HEK293 (cell line): ENCODE measurements around the gene TMEM63A.

Source experiments
- CTCF ChIA-PET: fragments of 350-600 bp; formaldehyde crosslinking; extraction: SDS; loops from one replicate; lab custom pipeline; 2021; ENCODE audit warnings: antibody characterized with exemption; lab: Yijun Ruan, JAX
- POLR2A ChIA-PET: fragments of 300-600 bp; formaldehyde crosslinking; extraction: SDS; loops from one replicate; lab custom pipeline; 2020; ENCODE audit warnings: antibody characterized with exemption, inconsistent platforms; lab: Yijun Ruan, JAX
- H3K27ac ChIP-seq: fragments of 200-500 bp; sonication (Bioruptor generic); 2 replicates; pipeline ENCODE4 v1.5.1; 2014; ENCODE audit warnings: low read depth, low read length, control low read depth, inconsistent platforms; ENCODE audit errors: extremely low read depth
- H3K36me3 ChIP-seq, 2 experiments: fragments of 200-500 bp in 1 of 2; sonication (Bioruptor generic) in 1 of 2; 1 replicate in 1 of 2; 2 replicates in 1 of 2; pipeline ENCODE4 v1.5.1; 2014 to 2017; ENCODE audit warnings: inconsistent platforms in 2 of 2, low read length in 2 of 2; ENCODE audit not compliant: control insufficient read depth in 2 of 2, insufficient read depth in 1 of 2
- H3K4me1 ChIP-seq: fragments of 200-500 bp; sonication (Bioruptor generic); 2 replicates; pipeline ENCODE4 v1.5.1; 2014; ENCODE audit warnings: mild to moderate bottlenecking, low read length, inconsistent platforms; ENCODE audit not compliant: control insufficient read depth, insufficient read depth
- H3K4me3 ChIP-seq: 2 replicates; pipeline ENCODE4 v1.5.1; 2011; ENCODE audit warnings: low read depth, mild to moderate bottlenecking, control low read depth, low read length, moderate library complexity
- H3K9me3 ChIP-seq: fragments of 200-500 bp; sonication (Bioruptor generic); 2 replicates; pipeline ENCODE4 v1.5.1; 2014; ENCODE audit warnings: low read depth, low read length, inconsistent platforms; ENCODE audit not compliant: control insufficient read depth, insufficient read depth
- IKZF3 ChIP-seq: fragments of 450-650 bp; IDR thresholded peaks from 2 replicates; pipeline ENCODE4 v1.5.0; 2018; ENCODE audit warnings: missing biosample characterization, mild to moderate bottlenecking, missing genetic modification characterization, moderate library complexity
- KLF8 ChIP-seq: fragments of 450-650 bp; formaldehyde crosslinking; IDR thresholded peaks from 2 replicates; pipeline ENCODE4 v1.5.1; 2016; ENCODE audit warnings: missing biosample characterization, missing genetic modification characterization
- SALL2 ChIP-seq: fragments of 450-650 bp; formaldehyde crosslinking; IDR thresholded peaks from 2 replicates; pipeline ENCODE4 v1.5.0; 2017; ENCODE audit warnings: missing biosample characterization, mild to moderate bottlenecking, missing genetic modification characterization, borderline replicate concordance
- SP7 ChIP-seq: fragments of 450-650 bp; formaldehyde crosslinking; IDR thresholded peaks from 2 replicates; pipeline ENCODE4 v1.5.1; 2016; ENCODE audit warnings: missing biosample characterization, missing genetic modification characterization
- YY2 ChIP-seq: fragments of 450-650 bp; formaldehyde crosslinking; IDR thresholded peaks from 2 replicates; pipeline ENCODE4 v1.5.1; 2016; ENCODE audit warnings: missing biosample characterization, missing genetic modification characterization
- ZBTB20 ChIP-seq: fragments of 450-650 bp; formaldehyde crosslinking; IDR thresholded peaks from 2 replicates; pipeline ENCODE4 v1.5.1; 2016; ENCODE audit warnings: missing biosample characterization, missing genetic modification characterization
- ZBTB48 ChIP-seq: fragments of 450-650 bp; formaldehyde crosslinking; IDR thresholded peaks from 2 replicates; pipeline ENCODE4 v1.5.1; 2016; ENCODE audit warnings: missing biosample characterization, missing genetic modification characterization
- ZNF114 ChIP-seq: fragments of 450-650 bp; formaldehyde crosslinking; IDR thresholded peaks from 2 replicates; pipeline ENCODE4 v1.5.0; 2017; ENCODE audit warnings: missing biosample characterization, missing genetic modification characterization
- ZNF2 ChIP-seq: fragments of 450-650 bp; formaldehyde crosslinking; IDR thresholded peaks from 2 replicates; pipeline ENCODE4 v1.5.1; 2016; ENCODE audit warnings: missing biosample characterization, missing genetic modification characterization
- ZNF292 ChIP-seq: fragments of 450-650 bp; formaldehyde crosslinking; IDR thresholded peaks from 2 replicates; pipeline ENCODE4 v1.5.1; 2016; ENCODE audit warnings: low read depth, missing biosample characterization, missing genetic modification characterization, borderline replicate concordance
- ZNF404 ChIP-seq: fragments of 450-650 bp; formaldehyde crosslinking; IDR thresholded peaks from 2 replicates; pipeline ENCODE4 v1.5.1; 2017; ENCODE audit warnings: missing biosample characterization, missing genetic modification characterization
- ZNF426 ChIP-seq: fragments of 450-650 bp; formaldehyde crosslinking; IDR thresholded peaks from 2 replicates; pipeline ENCODE4 v1.5.1; 2017; ENCODE audit warnings: missing biosample characterization, missing genetic modification characterization, mild to moderate bottlenecking, inconsistent platforms, moderate library complexity
- TF ChIP-seq, protein P1 (sequence below): fragments of 450-650 bp; formaldehyde crosslinking; IDR thresholded peaks from 2 replicates; pipeline ENCODE4 v1.5.1; 2016; ENCODE audit warnings: missing biosample characterization, missing genetic modification characterization
- TF ChIP-seq, protein P2 (sequence below): fragments of 450-650 bp; formaldehyde crosslinking; IDR thresholded peaks from 2 replicates; pipeline ENCODE4 v1.5.1; 2017; ENCODE audit warnings: missing biosample characterization, missing genetic modification characterization
- TF ChIP-seq, protein P3 (sequence below): fragments of 450-650 bp; formaldehyde crosslinking; IDR thresholded peaks from 2 replicates; pipeline ENCODE4 v1.5.1; 2016; ENCODE audit warnings: missing biosample characterization, missing genetic modification characterization
- TF ChIP-seq, protein P4 (sequence below): fragments of 450-650 bp; formaldehyde crosslinking; IDR thresholded peaks from 2 replicates; pipeline ENCODE4 v1.5.1; 2016; ENCODE audit warnings: missing biosample characterization, missing genetic modification characterization, borderline replicate concordance

The TMEM63A gene

DNA sequence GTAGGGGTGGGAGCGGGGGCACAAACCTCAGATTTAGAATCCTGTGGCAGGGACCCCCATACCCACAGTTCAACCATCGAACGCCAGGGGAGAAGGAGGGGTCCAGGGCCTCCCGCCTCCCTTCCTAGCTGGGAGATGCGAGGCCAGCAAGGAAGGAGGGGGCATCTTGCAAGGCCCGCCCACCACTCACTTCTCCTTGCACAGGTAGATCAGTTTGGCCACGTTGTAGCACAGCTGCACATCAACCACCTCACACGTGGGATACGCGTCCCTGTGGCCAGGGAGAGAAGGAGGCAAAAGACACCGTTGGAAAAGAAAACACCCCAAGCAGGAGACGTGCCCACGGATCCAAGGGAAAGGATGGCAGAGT is 19.6 kb downstream of the TMEM63A start:
- ChIA-PET POLR2A (no interaction called here), CTCF (no interaction called here)
- TF ChIP-seq, protein P1, sequence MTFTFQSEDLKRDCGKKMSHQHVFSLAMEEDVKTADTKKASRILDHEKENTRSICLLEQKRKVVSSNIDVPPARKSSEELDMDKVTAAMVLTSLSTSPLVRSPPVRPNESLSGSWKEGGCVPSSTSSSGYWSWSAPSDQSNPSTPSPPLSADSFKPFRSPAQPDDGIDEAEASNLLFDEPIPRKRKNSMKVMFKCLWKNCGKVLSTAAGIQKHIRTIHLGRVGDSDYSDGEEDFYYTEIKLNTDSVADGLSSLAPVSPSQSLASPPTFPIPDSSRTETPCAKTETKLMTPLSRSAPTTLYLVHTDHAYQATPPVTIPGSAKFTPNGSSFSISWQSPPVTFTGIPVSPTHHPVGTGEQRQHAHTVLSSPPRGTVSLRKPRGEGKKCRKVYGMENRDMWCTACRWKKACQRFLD (tag by site-specific recombination): no peak
- TF ChIP-seq ZBTB20 (tag by site-specific recombination) (no peak), ZNF404 (tag by site-specific recombination) (no peak), ZNF426 (no peak), ZNF114 (tag by site-specific recombination) (no peak), ZBTB48 (tag by site-specific recombination) (no peak), SALL2 (tag by site-specific recombination) (no peak), ZNF2 (tag by site-specific recombination) (no peak), YY2 (tag by site-specific recombination) (no peak), KLF8 (tag by site-specific recombination) (no peak), SP7 (tag by site-specific recombination) (no peak), IKZF3 (tag by site-specific recombination) (no peak), ZNF292 (tag by site-specific recombination) (no peak)
- TF ChIP-seq, protein P2, sequence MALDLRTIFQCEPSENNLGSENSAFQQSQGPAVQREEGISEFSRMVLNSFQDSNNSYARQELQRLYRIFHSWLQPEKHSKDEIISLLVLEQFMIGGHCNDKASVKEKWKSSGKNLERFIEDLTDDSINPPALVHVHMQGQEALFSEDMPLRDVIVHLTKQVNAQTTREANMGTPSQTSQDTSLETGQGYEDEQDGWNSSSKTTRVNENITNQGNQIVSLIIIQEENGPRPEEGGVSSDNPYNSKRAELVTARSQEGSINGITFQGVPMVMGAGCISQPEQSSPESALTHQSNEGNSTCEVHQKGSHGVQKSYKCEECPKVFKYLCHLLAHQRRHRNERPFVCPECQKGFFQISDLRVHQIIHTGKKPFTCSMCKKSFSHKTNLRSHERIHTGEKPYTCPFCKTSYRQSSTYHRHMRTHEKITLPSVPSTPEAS (tag by site-specific recombination): no peak
- TF ChIP-seq, protein P3, sequence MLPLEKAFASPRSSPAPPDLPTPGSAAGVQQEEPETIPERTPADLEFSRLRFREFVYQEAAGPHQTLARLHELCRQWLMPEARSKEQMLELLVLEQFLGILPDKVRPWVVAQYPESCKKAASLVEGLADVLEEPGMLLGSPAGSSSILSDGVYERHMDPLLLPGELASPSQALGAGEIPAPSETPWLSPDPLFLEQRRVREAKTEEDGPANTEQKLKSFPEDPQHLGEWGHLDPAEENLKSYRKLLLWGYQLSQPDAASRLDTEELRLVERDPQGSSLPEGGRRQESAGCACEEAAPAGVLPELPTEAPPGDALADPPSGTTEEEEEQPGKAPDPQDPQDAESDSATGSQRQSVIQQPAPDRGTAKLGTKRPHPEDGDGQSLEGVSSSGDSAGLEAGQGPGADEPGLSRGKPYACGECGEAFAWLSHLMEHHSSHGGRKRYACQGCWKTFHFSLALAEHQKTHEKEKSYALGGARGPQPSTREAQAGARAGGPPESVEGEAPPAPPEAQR (tag by site-specific recombination): no peak
- TF ChIP-seq, protein P4, sequence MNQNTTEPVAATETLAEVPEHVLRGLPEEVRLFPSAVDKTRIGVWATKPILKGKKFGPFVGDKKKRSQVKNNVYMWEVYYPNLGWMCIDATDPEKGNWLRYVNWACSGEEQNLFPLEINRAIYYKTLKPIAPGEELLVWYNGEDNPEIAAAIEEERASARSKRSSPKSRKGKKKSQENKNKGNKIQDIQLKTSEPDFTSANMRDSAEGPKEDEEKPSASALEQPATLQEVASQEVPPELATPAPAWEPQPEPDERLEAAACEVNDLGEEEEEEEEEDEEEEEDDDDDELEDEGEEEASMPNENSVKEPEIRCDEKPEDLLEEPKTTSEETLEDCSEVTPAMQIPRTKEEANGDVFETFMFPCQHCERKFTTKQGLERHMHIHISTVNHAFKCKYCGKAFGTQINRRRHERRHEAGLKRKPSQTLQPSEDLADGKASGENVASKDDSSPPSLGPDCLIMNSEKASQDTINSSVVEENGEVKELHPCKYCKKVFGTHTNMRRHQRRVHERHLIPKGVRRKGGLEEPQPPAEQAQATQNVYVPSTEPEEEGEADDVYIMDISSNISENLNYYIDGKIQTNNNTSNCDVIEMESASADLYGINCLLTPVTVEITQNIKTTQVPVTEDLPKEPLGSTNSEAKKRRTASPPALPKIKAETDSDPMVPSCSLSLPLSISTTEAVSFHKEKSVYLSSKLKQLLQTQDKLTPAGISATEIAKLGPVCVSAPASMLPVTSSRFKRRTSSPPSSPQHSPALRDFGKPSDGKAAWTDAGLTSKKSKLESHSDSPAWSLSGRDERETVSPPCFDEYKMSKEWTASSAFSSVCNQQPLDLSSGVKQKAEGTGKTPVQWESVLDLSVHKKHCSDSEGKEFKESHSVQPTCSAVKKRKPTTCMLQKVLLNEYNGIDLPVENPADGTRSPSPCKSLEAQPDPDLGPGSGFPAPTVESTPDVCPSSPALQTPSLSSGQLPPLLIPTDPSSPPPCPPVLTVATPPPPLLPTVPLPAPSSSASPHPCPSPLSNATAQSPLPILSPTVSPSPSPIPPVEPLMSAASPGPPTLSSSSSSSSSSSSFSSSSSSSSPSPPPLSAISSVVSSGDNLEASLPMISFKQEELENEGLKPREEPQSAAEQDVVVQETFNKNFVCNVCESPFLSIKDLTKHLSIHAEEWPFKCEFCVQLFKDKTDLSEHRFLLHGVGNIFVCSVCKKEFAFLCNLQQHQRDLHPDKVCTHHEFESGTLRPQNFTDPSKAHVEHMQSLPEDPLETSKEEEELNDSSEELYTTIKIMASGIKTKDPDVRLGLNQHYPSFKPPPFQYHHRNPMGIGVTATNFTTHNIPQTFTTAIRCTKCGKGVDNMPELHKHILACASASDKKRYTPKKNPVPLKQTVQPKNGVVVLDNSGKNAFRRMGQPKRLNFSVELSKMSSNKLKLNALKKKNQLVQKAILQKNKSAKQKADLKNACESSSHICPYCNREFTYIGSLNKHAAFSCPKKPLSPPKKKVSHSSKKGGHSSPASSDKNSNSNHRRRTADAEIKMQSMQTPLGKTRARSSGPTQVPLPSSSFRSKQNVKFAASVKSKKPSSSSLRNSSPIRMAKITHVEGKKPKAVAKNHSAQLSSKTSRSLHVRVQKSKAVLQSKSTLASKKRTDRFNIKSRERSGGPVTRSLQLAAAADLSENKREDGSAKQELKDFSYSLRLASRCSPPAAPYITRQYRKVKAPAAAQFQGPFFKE (tag by site-specific recombination): no peak
- no peak overlapping the region for H3K4me3 ChIP-seq
- peaks cover 7 to 68% of the 10 kb centered on the region in 2 experiments; a peak in 2 of 3 replicates for H3K36me3 ChIP-seq
- 0 out of 2 replicates have a peak, but pooled peaks cover 3% of the 10 kb centered on the region for H3K4me1 ChIP-seq
- no peaks in the 10 kb centered on the region for H3K9me3 ChIP-seq
- no peak overlapping the region for H3K27ac ChIP-seq
